ENCODE data around the gene GPR18.
"Not testable (repeated sequence)": the region's sequence is repeated elsewhere in the genome, so short reads cannot be mapped to it uniquely, and the experiment has no call there.

GPR18 gene

GRCh38 chr13:99230588-99230987 lies 27.6 kb downstream of the GPR18 start:
- DNase-seq (ENCODE audit: low read depth, low spot score), result not testable (repeated sequence)

GRCh38 chr13:99228737-99229691 lies 29.2 kb downstream of the GPR18 start:
- DNase-seq (ENCODE audit: low read depth, low spot score), result no peak

DNA sequence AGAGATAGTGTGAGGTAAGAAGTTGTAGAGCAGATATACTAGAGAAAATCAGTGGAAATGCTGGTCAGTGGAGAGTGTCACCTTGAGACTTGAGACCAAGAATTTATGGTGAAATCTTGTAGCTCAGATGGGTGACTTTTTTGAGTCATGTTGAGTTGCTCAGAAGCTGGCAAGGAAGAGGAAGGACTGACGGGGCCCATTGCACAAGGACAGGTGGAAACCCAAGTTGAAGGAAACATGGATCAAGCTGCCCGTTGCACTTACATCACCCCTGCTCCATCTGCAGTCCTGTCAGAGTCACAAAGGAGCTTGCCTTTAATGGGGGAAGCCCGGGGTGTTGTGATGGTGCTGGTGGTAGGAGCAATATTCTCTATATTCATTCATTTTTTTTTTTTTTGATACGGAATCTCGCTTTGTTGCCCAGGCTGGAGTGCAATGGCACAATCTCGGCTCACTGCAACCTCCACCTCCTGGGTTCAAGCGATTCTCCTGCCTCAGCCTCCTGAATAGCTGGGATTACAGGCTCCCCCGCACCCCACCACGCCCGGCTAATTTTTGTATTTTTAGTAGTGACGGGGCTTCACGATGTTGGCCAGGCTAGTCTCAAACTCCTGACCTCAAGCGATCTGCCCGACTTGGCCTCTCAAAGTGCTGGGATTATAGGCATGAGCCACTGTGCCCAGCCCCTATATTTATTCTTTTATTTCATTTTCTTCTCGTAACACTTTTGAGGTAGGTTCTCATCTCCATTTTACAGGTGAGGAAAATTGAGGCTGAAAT lies 30.1 kb downstream of the GPR18 start:
- no peak for DNase-seq (ENCODE audit: low read depth, low spot score)

GRCh38 chr13:99227331-99227900 lies 30.8 kb downstream of the GPR18 start:
- DNase-seq (ENCODE audit: low read depth, low spot score), result no peak

DNA sequence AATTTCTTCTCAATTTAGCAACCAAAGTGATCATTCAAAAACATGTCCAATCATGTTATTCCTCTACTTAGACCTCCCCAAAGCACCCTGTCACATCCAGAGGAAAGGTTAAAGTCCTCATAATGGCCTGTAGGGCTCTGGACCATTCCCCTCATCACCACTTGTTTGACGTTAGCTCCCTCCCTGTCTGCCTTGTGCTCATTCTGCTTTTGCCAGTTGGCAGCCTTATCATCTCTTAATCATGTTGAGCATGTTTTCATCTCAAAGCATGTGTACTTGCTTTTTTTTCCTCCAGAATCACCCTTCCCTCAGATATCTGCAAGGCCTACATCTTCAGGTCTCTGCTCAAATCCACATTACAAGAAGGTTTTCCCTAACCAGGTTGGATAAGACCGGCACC lies 31.7 kb downstream of the GPR18 start:
- no peak for DNase-seq (ENCODE audit: low read depth, low spot score)

DNA sequence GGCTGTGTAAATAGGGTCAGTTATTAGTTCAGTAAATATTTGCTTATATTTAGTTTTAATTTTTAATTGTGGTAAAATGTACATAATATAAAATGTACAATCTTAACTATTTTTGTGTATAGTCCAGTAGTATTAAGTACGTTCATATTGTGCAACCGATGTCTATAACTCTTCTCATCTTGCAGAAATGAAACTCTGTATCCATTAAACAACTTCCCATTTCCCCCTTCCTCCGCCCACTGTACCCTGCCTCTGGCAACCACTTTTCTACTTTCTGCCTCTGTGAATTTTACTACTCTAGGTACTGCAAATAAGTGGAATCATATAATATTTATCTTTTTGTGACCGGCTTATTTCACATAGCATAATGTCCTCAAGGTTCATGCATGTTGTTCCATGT lies 33.1 kb downstream of the GPR18 start:
- DNase-seq (ENCODE audit: low read depth, low spot score), result no peak

DNA sequence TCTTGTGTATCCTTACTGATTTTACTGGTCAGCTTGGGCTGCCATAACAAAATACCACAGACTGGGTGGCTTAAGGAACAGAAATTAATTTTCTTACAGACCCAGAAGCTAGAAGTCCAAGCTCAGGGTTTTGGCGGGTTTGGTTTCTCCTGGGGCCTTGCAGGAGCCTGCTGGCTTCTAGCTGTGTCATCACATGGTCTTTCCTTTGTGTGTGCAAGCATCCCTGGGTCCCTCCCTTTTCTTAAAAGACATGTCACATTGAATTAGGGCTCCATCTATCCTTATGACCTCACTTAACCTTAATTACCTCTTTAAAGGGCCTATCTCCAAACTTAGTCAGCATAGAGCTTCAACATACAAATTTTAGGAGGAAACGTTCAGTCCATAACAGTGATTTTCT lies 34.2 kb downstream of the GPR18 start:
- DNase-seq (ENCODE audit: low read depth, low spot score), result no peak

DNA sequence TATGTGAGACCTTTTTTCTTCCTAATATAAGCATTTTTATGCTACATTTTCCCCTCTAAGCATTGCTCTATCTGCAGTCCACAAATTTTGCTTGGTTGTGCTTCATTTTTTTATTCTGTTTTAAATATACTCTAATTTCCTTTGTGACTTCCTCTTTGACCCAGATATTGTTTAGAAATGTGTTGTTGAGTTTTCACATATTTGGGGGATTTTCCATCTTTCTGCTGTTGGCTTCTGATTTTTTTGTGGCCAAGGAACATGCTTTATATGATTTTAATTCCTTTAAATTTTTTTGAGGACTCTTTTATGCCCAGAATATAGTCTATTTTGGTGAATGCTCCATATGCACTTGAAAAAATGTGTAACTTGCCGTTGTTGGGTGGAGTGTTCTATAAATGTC lies 34.6 kb downstream of the GPR18 start:
- no peak for DNase-seq (ENCODE audit: low read depth, low spot score)

GRCh38 chr13:99221567-99222239 lies 36.5 kb downstream of the GPR18 start:
- DNase-seq (ENCODE audit: low read depth, low spot score), result no peak

DNA sequence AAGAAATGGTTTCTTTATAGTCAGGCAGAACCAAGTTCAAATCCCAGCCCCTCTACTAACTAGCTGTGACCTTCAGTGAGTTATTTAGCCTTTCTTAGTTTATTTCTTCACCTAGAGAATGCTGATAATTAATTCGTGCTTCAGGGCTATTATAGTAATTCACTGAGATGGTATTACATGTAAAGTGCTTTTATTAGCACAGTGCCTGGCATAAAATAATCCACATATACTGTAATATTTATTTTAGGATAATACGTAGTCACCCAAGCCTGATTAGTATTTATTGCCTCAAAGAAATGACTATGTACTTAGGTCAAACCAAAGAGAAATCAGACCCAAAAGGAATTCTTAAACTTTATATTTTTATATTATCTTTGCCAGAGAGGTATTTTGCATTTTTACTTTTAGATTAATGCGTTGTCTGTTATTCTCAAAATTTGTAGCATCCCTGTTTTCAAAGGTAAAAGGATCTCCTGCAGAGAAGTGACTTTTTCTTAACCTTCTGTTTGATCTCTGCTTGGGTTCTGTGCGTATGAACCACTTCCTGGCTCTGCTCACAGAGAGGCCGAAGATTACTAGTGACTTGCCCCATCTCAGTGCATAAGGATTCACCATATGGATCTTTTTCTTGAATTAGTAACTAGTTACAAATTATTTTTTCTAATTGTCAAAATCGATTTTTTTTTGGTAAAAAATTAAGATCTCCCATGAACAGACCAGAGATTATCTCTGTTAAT lies 37.8 kb downstream of the GPR18 start:
- no peak for DNase-seq (ENCODE audit: low read depth, low spot score)

- DNase-seq (ENCODE audit: low read depth, low spot score), result no peak
Measured at GRCh38 chr13:99218969-99219368, 39.2 kb downstream of the GPR18 start.

DNA sequence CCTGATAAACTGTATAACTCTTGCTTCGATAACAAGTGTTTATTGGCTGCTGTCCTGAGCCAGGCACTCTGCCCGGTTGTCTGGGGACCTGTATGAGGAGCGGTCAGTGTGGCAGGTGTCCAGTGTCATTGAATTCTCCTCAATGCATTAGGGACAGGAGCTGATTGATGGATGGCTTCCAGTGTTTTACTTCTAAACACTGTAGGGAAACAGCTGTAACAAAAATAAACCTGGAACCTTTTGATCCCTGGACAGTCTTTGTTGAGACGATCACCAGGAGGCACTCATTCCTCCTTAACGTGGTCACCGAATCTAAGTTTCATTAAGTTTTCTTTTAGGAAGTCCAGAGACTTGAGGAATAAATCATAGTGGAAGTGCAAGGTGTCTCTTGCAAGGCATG lies 39.6 kb downstream of the GPR18 start:
- peak; percentile 57 for DNase-seq (ENCODE audit: low read depth, low spot score)

GRCh38 chr13:99218126-99218525 lies 40.1 kb downstream of the GPR18 start:
- DNase-seq (ENCODE audit: low read depth, low spot score), result no peak

DNA sequence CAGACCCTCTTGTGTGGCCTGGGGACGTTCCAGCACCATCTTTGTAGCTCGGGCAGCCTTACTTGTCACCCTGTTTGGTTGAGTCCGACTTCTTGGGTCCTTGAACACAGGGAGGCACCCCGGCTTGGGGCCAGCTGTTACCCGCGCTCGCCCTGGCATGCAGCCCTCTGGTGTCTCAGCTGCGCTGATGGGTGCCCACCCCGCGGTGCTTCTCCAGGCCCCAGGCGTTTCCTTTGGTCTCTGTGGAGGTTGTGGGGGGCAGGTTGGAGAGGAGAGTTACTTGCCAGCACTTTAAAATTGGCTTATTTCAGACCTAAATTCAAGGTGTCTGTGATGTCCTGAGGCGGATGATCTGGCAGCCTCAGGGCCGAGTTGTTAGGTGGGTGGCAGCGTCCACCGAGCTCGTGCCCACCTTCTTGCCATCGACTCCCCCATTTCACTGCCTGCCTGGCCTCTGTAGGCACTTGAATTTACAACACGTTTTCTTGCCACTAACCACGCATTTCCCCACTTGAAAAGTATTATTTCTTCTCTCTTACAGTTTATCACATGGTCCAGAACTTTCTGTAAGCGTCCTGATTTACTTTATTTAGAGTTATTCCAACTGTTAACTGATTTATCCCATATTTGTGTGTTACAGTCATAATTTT lies 40.6 kb downstream of the GPR18 start:
- no peak for DNase-seq (ENCODE audit: low read depth, low spot score)

GRCh38 chr13:99215184-99215830 lies 42.9 kb downstream of the GPR18 start:
- DNase-seq (ENCODE audit: low read depth, low spot score), result no peak

GRCh38 chr13:99214731-99215130 lies 43.4 kb downstream of the GPR18 start:
- no peak for DNase-seq (ENCODE audit: low read depth, low spot score)

DNA sequence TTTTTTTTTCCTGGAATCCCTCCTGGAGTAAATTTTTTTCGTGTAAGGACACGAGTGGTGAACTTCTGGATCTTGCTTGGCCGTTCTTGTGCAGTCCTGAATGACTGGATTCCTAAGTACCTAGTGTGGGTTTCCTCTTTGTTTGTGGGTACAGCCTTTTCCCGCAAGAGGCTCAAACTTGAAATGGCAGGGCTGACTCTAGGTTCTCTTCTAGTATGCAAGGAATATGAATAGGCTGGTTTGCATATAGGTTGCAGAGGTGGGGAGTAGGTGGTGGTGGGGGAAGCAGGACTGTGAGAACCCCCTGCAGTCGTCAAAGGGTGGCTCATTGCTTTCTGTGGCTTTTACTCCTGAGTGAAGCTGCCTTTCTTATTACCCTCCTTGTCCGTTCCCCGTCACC lies 43.9 kb downstream of the GPR18 start:
- no peak for DNase-seq (ENCODE audit: low read depth, low spot score)

GRCh38 chr13:99211421-99212035 lies 46.7 kb downstream of the GPR18 start:
- no peak for DNase-seq (ENCODE audit: low read depth, low spot score)

DNA sequence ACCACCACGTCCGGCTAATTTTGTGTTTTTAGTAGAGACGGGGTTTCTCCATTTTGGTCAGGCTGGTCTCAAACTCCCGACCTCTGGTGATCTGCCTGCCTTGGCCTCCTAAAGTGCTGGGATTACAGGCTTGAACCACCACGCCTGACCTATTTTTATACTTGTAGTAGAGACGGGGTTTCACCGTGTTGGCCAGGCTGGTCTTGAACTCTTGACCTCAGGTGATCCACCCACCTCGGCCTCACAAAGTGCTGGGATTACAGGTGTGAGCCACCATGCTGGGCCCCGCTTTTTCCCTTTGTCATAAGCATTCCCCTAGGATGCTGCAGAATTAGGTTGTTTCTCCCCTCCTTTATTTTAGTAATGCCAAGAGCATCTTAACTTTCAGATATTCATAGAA lies 47.6 kb downstream of the GPR18 start:
- DNase-seq (ENCODE audit: low read depth, low spot score), result not testable (repeated sequence)

Data from ELF-1 (cell line).